ENCODE measurements around the gene MGLL. TPM values are rescaled to one million over a fixed set of nuclear protein-coding genes. Genes with fewer than 3 reads are reported as not detected.

Gene MGLL
- total RNA-seq, 1 experiment from 2014 or later = 12.6 TPM

GRCh38 chr3:127855246-127855645 lies 32.9 kb upstream of the MGLL start:
- BruUV-seq (replicated peaks) = no TSS peak

DNA sequence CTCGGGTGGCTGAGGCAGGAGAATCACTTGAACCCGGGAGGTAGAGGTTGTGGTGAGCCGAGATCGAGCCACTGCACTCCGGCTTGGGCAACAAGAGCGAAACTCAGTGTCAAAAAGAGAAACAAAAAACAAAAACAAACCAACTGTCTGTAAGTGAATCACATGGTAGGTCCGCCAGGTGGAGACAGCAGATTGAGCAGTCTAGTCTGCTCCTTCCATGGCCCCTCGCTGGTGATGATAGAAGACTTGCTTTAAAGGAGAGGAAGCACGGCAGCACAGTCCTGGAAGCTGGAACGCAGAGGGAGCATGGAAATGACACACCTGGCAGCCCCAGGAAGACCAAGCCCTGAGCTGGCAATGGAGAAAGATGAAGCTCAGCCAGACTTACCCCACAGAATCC lies 31.4 kb upstream of the MGLL start:
- H3K36me3 Mint-ChIP-seq (ENCODE audit: insufficient read depth, unreplicated experiment) = peaks cover 6% of the 10 kb centered on the region
- intact Hi-C loops (cut with micrococcal nuclease) = no loop called here
- H3K4me1 Mint-ChIP-seq (ENCODE audit: insufficient read depth, unreplicated experiment) = no peaks in the 10 kb centered on the region
- POLR2A ChIA-PET = no interaction called here
- no peak overlapping the region for H3K4me3 Mint-ChIP-seq (ENCODE audit: unreplicated experiment)
- CTCF ChIA-PET = no interaction called here
- TF ChIP-seq, protein P1, sequence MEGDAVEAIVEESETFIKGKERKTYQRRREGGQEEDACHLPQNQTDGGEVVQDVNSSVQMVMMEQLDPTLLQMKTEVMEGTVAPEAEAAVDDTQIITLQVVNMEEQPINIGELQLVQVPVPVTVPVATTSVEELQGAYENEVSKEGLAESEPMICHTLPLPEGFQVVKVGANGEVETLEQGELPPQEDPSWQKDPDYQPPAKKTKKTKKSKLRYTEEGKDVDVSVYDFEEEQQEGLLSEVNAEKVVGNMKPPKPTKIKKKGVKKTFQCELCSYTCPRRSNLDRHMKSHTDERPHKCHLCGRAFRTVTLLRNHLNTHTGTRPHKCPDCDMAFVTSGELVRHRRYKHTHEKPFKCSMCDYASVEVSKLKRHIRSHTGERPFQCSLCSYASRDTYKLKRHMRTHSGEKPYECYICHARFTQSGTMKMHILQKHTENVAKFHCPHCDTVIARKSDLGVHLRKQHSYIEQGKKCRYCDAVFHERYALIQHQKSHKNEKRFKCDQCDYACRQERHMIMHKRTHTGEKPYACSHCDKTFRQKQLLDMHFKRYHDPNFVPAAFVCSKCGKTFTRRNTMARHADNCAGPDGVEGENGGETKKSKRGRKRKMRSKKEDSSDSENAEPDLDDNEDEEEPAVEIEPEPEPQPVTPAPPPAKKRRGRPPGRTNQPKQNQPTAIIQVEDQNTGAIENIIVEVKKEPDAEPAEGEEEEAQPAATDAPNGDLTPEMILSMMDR (IDR thresholded peaks at IDR 0.05; ENCODE audit: unreplicated experiment) = no peak
- no peak for DNase-seq (ENCODE audit: unreplicated experiment)
- BruUV-seq (replicated peaks) = no TSS peak
- no peaks in the 10 kb centered on the region for H3K27me3 Mint-ChIP-seq (ENCODE audit: insufficient read depth, unreplicated experiment)
- H3K9me3 Mint-ChIP-seq (ENCODE audit: unreplicated experiment) = no peaks in the 10 kb centered on the region
- H3K27ac Mint-ChIP-seq (ENCODE audit: low read depth, unreplicated experiment) = no peak overlapping the region

More at GRCh38 chr3:127855246-127855645, 32.9 kb upstream of the MGLL start:
- no peaks in the 10 kb centered on the region for H3K9me3 Mint-ChIP-seq (ENCODE audit: unreplicated experiment)
- intact Hi-C loops (cut with micrococcal nuclease) = no loop called here
- no peak for DNase-seq (ENCODE audit: unreplicated experiment)
- peaks cover 6% of the 10 kb centered on the region for H3K36me3 Mint-ChIP-seq (ENCODE audit: insufficient read depth, unreplicated experiment)
- H3K4me3 Mint-ChIP-seq (ENCODE audit: unreplicated experiment) = no peak overlapping the region
- H3K4me1 Mint-ChIP-seq (ENCODE audit: insufficient read depth, unreplicated experiment) = no peaks in the 10 kb centered on the region
- POLR2A ChIA-PET = no interaction called here
- H3K27ac Mint-ChIP-seq (ENCODE audit: low read depth, unreplicated experiment) = no peak overlapping the region
- TF ChIP-seq, protein P1 (IDR thresholded peaks at IDR 0.05; ENCODE audit: unreplicated experiment) = no peak
- no peaks in the 10 kb centered on the region for H3K27me3 Mint-ChIP-seq (ENCODE audit: insufficient read depth, unreplicated experiment)
- CTCF ChIA-PET = interaction anchor here (0.8 kb wide), 1 partner anchor 116 kb away, joined by 3 read pairs; no protein-coding TSS in a partner anchor

DNA sequence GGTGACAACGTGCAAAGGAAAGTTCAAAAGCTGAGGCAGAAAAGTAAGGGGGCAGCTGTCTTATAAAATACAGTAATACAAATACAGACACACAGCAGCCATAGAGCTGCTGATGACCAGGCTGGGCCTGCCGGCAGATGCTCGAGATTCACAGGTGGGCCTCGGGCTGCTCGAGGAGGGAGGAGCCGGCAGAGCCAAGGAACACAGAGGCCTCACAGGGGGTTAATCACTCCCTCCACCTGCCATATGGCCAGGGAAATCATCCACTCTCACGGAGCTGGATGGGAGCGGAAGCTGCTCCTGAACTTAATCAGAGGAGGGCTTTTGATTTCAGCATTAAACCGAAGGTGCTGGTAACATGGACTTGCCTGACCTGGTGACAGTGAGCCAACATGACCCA lies 29.6 kb upstream of the MGLL start:
- H3K9me3 Mint-ChIP-seq (ENCODE audit: unreplicated experiment) = no peaks in the 10 kb centered on the region
- no TSS peak for BruUV-seq (replicated peaks)
- CTCF ChIA-PET = no interaction called here

DNA sequence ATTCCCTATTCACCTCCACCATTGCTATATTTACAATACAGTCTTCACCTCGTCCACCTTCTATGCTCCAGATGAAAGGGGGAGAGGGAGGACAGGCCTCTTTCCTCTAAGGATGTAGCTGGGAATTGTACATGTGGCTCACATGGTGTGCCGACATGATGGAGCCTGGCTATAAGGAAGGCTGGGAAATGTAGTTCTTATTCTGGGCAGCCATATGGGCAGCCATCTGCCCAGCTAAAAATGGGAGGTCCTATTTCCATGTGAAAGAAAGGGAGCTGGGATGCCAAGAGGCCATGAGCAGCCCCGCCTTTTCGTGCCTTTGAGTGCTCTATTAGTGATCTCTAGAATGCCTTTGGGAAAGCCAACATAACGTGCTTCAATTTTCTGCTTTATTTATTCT lies 27.1 kb upstream of the MGLL start:
- Mint-ChIP-seq H3K27me3 (ENCODE audit: insufficient read depth, unreplicated experiment) (no peaks in the 10 kb centered on the region), H3K4me3 (ENCODE audit: unreplicated experiment) (no peak overlapping the region), H3K4me1 (ENCODE audit: insufficient read depth, unreplicated experiment) (no peaks in the 10 kb centered on the region), H3K36me3 (ENCODE audit: insufficient read depth, unreplicated experiment) (peaks cover 6% of the 10 kb centered on the region), H3K9me3 (ENCODE audit: unreplicated experiment) (no peaks in the 10 kb centered on the region), H3K27ac (ENCODE audit: low read depth, unreplicated experiment) (no peak overlapping the region)
- BruUV-seq (replicated peaks) = no TSS peak
- TF ChIP-seq, protein P1 (IDR thresholded peaks at IDR 0.05; ENCODE audit: unreplicated experiment) = no peak
- intact Hi-C loops (cut with micrococcal nuclease) = no loop called here
- POLR2A ChIA-PET = interaction anchor here (0.6 kb wide), 1 partner anchor 571 kb away, joined by 4 read pairs; no protein-coding TSS in a partner anchor
- CTCF ChIA-PET = no interaction called here
- no peak for DNase-seq (ENCODE audit: unreplicated experiment)

More for the DNA sequence above, 29.6 kb upstream of the MGLL start:
- intact Hi-C loops (cut with micrococcal nuclease) = no loop called here
- no peak overlapping the region for H3K27ac Mint-ChIP-seq (ENCODE audit: low read depth, unreplicated experiment)
- no peak for DNase-seq (ENCODE audit: unreplicated experiment)
- no peak overlapping the region for H3K4me3 Mint-ChIP-seq (ENCODE audit: unreplicated experiment)
- peaks cover 6% of the 10 kb centered on the region for H3K36me3 Mint-ChIP-seq (ENCODE audit: insufficient read depth, unreplicated experiment)
- POLR2A ChIA-PET = no interaction called here
- no peaks in the 10 kb centered on the region for H3K27me3 Mint-ChIP-seq (ENCODE audit: insufficient read depth, unreplicated experiment)
- TF ChIP-seq, protein P1 (IDR thresholded peaks at IDR 0.05; ENCODE audit: unreplicated experiment) = no peak
- no peaks in the 10 kb centered on the region for H3K4me1 Mint-ChIP-seq (ENCODE audit: insufficient read depth, unreplicated experiment)

Data from MCF 10A (cell line).